HEK293 (cell line): ENCODE measurements around the gene JUP.

Experiments used
- GLIS2 ChIP-seq: fragments of 450-650 bp; formaldehyde crosslinking; IDR thresholded peaks from 2 replicates; pipeline ENCODE4 v1.5.1; 2016; ENCODE audit warnings: missing biosample characterization, missing genetic modification characterization
- ZNF112 ChIP-seq: fragments of 450-650 bp; formaldehyde crosslinking; IDR thresholded peaks from 2 replicates; pipeline ENCODE4 v1.5.0; 2017; ENCODE audit warnings: missing biosample characterization, missing genetic modification characterization
- ZNF24 ChIP-seq: fragments of 450-650 bp; formaldehyde crosslinking; IDR thresholded peaks from 2 replicates; pipeline ENCODE4 v1.5.1; 2016; ENCODE audit warnings: missing biosample characterization, missing genetic modification characterization
- ZNF248 ChIP-seq: fragments of 450-650 bp; formaldehyde crosslinking; IDR thresholded peaks from 2 replicates; pipeline ENCODE4 v1.5.1; 2017; ENCODE audit warnings: missing biosample characterization, missing genetic modification characterization
- ZNF341 ChIP-seq: fragments of 450-650 bp; formaldehyde crosslinking; IDR thresholded peaks from 2 replicates; pipeline ENCODE4; 2016; ENCODE audit warnings: low read depth, missing biosample characterization, missing genetic modification characterization
- ZNF600 ChIP-seq: fragments of 450-650 bp; formaldehyde crosslinking; IDR thresholded peaks from 2 replicates; pipeline ENCODE4 v1.5.1; 2016; ENCODE audit warnings: missing biosample characterization, missing genetic modification characterization
- TF ChIP-seq, protein P1 (sequence below): fragments of 450-650 bp; IDR thresholded peaks from 2 replicates; pipeline ENCODE4 v1.5.1; 2018; ENCODE audit warnings: missing biosample characterization, missing genetic modification characterization
- TF ChIP-seq, protein P2 (sequence below): fragments of 450-650 bp; IDR thresholded peaks from 2 replicates; pipeline ENCODE4 v1.5.1; 2018; ENCODE audit warnings: missing biosample characterization, mild to moderate bottlenecking, missing genetic modification characterization
- TF ChIP-seq, protein P3 (sequence below): fragments of 450-650 bp; formaldehyde crosslinking; IDR thresholded peaks from 2 replicates; pipeline ENCODE4 v1.5.1; 2016; ENCODE audit warnings: missing biosample characterization, missing genetic modification characterization
- TF ChIP-seq, protein P4 (sequence below): fragments of 450-650 bp; formaldehyde crosslinking; IDR thresholded peaks from 2 replicates; pipeline ENCODE4 v1.5.1; 2016; ENCODE audit warnings: missing biosample characterization, missing genetic modification characterization
- TF ChIP-seq, protein P5 (sequence below): fragments of 450-650 bp; formaldehyde crosslinking; IDR thresholded peaks from 2 replicates; pipeline ENCODE4 v1.5.1; 2016; ENCODE audit warnings: missing biosample characterization, missing genetic modification characterization

DNA sequence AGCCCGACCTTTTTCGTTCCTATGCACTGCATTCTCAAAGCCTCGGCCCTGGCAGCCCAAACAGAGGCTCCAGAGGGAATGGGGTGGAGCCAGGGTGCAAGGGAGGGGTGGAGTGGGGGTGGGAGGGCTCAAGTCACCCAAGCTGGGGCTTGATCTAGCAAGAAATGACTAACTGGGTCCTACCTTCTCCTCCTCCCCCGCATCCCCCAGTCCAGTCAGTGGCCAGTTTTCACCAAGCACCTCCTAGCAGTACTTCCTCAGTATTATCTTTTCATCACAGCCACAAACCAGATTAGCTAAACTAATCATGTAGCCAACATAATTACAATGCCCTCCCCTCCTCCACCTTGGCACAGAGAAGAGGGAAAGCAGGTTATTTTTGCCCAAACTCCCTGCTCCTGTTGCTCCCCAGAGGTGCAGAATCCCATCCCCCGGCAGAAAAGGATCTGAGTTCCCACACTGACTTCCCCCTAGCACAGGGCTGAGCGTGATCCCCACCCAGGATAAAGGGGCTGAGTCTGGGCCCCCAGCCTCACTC lies 2.2 kb downstream of the JUP start:
- TF ChIP-seq, protein P1, sequence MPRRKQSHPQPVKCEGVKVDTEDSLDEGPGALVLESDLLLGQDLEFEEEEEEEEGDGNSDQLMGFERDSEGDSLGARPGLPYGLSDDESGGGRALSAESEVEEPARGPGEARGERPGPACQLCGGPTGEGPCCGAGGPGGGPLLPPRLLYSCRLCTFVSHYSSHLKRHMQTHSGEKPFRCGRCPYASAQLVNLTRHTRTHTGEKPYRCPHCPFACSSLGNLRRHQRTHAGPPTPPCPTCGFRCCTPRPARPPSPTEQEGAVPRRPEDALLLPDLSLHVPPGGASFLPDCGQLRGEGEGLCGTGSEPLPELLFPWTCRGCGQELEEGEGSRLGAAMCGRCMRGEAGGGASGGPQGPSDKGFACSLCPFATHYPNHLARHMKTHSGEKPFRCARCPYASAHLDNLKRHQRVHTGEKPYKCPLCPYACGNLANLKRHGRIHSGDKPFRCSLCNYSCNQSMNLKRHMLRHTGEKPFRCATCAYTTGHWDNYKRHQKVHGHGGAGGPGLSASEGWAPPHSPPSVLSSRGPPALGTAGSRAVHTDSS (tag by site-specific recombination) = no peak
- TF ChIP-seq, protein P2, sequence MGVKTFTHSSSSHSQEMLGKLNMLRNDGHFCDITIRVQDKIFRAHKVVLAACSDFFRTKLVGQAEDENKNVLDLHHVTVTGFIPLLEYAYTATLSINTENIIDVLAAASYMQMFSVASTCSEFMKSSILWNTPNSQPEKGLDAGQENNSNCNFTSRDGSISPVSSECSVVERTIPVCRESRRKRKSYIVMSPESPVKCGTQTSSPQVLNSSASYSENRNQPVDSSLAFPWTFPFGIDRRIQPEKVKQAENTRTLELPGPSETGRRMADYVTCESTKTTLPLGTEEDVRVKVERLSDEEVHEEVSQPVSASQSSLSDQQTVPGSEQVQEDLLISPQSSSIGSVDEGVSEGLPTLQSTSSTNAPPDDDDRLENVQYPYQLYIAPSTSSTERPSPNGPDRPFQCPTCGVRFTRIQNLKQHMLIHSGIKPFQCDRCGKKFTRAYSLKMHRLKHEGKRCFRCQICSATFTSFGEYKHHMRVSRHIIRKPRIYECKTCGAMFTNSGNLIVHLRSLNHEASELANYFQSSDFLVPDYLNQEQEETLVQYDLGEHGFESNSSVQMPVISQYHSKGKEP (tag by site-specific recombination) = no peak
- TF ChIP-seq, protein P3, sequence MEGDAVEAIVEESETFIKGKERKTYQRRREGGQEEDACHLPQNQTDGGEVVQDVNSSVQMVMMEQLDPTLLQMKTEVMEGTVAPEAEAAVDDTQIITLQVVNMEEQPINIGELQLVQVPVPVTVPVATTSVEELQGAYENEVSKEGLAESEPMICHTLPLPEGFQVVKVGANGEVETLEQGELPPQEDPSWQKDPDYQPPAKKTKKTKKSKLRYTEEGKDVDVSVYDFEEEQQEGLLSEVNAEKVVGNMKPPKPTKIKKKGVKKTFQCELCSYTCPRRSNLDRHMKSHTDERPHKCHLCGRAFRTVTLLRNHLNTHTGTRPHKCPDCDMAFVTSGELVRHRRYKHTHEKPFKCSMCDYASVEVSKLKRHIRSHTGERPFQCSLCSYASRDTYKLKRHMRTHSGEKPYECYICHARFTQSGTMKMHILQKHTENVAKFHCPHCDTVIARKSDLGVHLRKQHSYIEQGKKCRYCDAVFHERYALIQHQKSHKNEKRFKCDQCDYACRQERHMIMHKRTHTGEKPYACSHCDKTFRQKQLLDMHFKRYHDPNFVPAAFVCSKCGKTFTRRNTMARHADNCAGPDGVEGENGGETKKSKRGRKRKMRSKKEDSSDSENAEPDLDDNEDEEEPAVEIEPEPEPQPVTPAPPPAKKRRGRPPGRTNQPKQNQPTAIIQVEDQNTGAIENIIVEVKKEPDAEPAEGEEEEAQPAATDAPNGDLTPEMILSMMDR (tag by site-specific recombination) = no peak
- TF ChIP-seq GLIS2 (tag by site-specific recombination) (peak; percentile 46), ZNF112 (tag by site-specific recombination) (no peak), ZNF600 (no peak), ZNF24 (tag by site-specific recombination) (no peak), ZNF341 (tag by site-specific recombination) (no peak), ZNF248 (tag by site-specific recombination) (no peak)
- TF ChIP-seq, protein P4, sequence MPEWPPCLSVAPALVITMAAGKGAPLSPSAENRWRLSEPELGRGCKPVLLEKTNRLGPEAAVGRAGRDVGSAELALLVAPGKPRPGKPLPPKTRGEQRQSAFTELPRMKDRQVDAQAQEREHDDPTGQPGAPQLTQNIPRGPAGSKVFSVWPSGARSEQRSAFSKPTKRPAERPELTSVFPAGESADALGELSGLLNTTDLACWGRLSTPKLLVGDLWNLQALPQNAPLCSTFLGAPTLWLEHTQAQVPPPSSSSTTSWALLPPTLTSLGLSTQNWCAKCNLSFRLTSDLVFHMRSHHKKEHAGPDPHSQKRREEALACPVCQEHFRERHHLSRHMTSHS (tag by site-specific recombination) = no peak
- TF ChIP-seq, protein P5, sequence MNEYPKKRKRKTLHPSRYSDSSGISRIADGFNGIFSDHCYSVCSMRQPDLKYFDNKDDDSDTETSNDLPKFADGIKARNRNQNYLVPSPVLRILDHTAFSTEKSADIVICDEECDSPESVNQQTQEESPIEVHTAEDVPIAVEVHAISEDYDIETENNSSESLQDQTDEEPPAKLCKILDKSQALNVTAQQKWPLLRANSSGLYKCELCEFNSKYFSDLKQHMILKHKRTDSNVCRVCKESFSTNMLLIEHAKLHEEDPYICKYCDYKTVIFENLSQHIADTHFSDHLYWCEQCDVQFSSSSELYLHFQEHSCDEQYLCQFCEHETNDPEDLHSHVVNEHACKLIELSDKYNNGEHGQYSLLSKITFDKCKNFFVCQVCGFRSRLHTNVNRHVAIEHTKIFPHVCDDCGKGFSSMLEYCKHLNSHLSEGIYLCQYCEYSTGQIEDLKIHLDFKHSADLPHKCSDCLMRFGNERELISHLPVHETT = no peak
